ENCODE data around the gene SLC11A2.

The SLC11A2 gene

GRCh38 chr12:51047655-51048540, 21.7 kb upstream of the SLC11A2 start, which contains the start of gene LETMD1:
Gene LETMD1 (plus strand): TSS chr12:51048327. CDS start chr12:51048357, 30 bp downstream.
- TF ChIP-seq TAF1 (IDR thresholded peaks at IDR 0.05; ENCODE audit: borderline replicate concordance, insufficient read depth, low read length): peak; percentile 96
- TF ChIP-seq POLR2AphosphoS5 (IDR thresholded peaks at IDR 0.05; ENCODE audit: low read depth, low read length): peak; percentile 97
- TF ChIP-seq FOXP2 (optimal IDR thresholded peaks at IDR 0.05; ENCODE audit: borderline replicate concordance, extremely low read depth, extremely low read length, insufficient read depth): peak; percentile 34
- peak; percentile 74 to 87; a peak in 3 of 4 replicates for TF ChIP-seq REST (IDR thresholded peaks at IDR 0.05; ENCODE audit: insufficient read depth in 1 of 2, low read depth in 2 of 2, low read length in 2 of 2)
- peak; percentile 12; the same call in 1 of the 2 replicates for TF ChIP-seq SIN3A (IDR thresholded peaks at IDR 0.05; ENCODE audit: borderline replicate concordance, insufficient read depth, low read length)

DNA sequence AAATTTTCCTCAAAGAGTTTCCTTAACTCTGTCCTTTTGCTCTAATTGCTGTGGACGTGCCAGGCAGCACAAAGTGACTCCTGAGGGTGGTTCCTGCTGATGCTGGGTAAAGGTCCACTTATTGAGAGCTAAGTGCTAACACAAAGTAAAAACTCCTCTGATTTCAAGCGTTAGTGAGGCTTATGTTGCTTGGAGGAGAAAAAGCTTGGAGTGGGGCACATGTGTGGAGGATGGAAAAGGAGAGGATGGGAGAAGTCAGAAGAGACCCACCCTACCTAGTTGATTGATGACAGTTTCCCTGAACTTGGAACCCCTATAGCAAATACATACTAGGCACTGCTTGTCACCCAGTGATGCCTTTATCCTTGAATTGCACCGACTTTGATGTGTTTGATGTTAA, 10.1 kb upstream of the SLC11A2 start:
- TF ChIP-seq FOXP2 (optimal IDR thresholded peaks at IDR 0.05; ENCODE audit: borderline replicate concordance, extremely low read depth, extremely low read length, insufficient read depth) (no peak), SIN3A (IDR thresholded peaks at IDR 0.05; ENCODE audit: borderline replicate concordance, insufficient read depth, low read length) (no peak), REST (IDR thresholded peaks at IDR 0.05; ENCODE audit: insufficient read depth in 1 of 2, low read depth in 2 of 2, low read length in 2 of 2) (no peak), POLR2AphosphoS5 (IDR thresholded peaks at IDR 0.05; ENCODE audit: low read depth, low read length) (no peak), TAF1 (IDR thresholded peaks at IDR 0.05; ENCODE audit: borderline replicate concordance, insufficient read depth, low read length) (no peak)

- TF ChIP-seq SIN3A (IDR thresholded peaks at IDR 0.05; ENCODE audit: borderline replicate concordance, insufficient read depth, low read length) (no peak), FOXP2 (optimal IDR thresholded peaks at IDR 0.05; ENCODE audit: borderline replicate concordance, extremely low read depth, extremely low read length, insufficient read depth) (no peak), POLR2AphosphoS5 (IDR thresholded peaks at IDR 0.05; ENCODE audit: low read depth, low read length) (no peak), REST (IDR thresholded peaks at IDR 0.05; ENCODE audit: insufficient read depth in 1 of 2, low read depth in 2 of 2, low read length in 2 of 2) (no peak), TAF1 (IDR thresholded peaks at IDR 0.05; ENCODE audit: borderline replicate concordance, insufficient read depth, low read length) (no peak)
Observed at GRCh38 chr12:51033457-51034089, 7.4 kb upstream of the SLC11A2 start.

GRCh38 chr12:51033048-51033447, 6.9 kb upstream of the SLC11A2 start:
- TF ChIP-seq REST (IDR thresholded peaks at IDR 0.05; ENCODE audit: insufficient read depth in 1 of 2, low read depth in 2 of 2, low read length in 2 of 2) (no peak), FOXP2 (optimal IDR thresholded peaks at IDR 0.05; ENCODE audit: borderline replicate concordance, extremely low read depth, extremely low read length, insufficient read depth) (no peak), TAF1 (IDR thresholded peaks at IDR 0.05; ENCODE audit: borderline replicate concordance, insufficient read depth, low read length) (no peak), POLR2AphosphoS5 (IDR thresholded peaks at IDR 0.05; ENCODE audit: low read depth, low read length) (no peak), SIN3A (IDR thresholded peaks at IDR 0.05; ENCODE audit: borderline replicate concordance, insufficient read depth, low read length) (no peak)
